Stimulated activated CD4-positive, alpha-beta T cell treated with anti-CD3 and anti-CD28 coated beads, Interleukin-15, amount 100 ng/mL, for 48 hours (primary cell): ENCODE measurements around the gene COL5A2.

Experiments used
- DNase-seq, 2 donors: peaks; one replicate each; pipeline ENCODE4 v3.0.0-alpha.2; 2020; ENCODE audit warnings: low read depth in 2 of 2

COL5A2 gene

GRCh38 chr2:189000221-189000620 lies 179.3 kb downstream of the COL5A2 start:
- no peak for DNase-seq

- DNase-seq = no peak
Observed at GRCh38 chr2:188997263-188997662, 182.3 kb downstream of the COL5A2 start.

DNA sequence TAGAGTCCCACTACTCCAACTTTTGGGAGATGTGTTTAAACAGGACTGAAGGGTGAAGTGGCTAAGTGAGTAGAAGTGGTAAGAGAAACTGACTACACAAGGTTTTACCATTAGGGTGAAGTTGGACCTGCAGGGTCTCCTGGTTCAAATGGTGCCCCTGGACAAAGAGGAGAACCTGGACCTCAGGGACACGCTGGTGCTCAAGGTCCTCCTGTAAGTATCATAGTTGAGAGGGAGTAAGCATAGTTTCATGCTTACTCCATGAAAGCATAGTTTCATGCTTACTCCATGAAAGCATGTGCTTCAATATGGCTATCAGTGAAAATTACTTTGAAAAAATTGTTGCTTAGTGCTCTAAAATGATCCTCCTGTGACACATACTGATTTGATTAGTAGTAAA lies 186.3 kb downstream of the COL5A2 start:
- DNase-seq = no peak

DNA sequence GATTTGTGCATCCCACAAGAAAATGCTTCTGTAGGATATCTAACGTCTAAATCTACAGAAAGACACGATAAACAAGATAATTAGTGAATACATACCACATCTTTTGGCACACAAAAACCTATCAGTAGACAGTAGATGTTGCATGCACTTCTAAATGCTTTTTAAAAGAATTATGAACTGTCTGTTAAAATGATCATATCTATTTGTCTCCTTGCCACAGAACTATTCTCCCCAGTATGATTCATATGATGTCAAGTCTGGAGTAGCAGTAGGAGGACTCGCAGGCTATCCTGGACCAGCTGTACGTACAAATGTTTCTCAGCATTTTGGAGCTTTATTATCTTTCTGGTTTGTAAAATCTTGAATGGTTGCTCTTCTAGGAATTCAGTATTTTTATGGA lies 192.7 kb downstream of the COL5A2 start:
- DNase-seq = no peak

GRCh38 chr2:188984680-188985079 lies 194.9 kb downstream of the COL5A2 start:
- no peak for DNase-seq

GRCh38 chr2:188984065-188984491 lies 195.5 kb downstream of the COL5A2 start:
- DNase-seq = no peak

DNA sequence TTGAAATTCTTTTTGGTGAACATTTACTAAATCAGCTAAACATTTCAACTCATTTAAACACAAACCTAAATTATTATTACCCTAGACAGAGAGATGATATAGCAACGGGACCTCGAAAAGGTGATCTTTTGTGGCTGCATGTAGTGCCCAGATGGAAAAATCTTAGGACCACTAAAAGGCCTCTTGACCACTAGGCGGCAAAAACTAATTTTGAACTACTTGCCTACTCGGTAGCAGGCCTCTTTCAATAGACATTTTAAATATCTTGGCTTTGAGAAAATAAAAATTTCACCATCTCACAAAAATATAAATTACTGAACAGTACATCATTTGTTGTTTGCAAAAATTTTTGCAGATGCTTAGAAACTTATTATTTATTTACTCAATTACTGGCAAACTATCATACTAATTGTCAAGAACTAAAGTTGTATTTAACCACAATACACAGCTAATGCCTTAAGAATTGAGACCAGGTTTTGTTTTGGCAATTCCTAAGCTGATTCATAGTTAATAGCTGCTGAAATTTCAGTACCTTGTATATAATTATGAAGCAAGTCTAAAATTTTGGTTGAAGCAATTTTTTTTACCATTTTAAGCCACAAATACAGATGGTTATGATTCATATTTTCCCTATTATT lies 196.0 kb downstream of the COL5A2 start:
- no peak for DNase-seq
